Mucosa of rectum (tissue), 2 donors: Measurements from ENCODE around the gene USP1.

Experiments
- H3K27ac ChIP-seq, 2 donors: one replicate each; pipeline ENCODE4 v1.7.0; 2013; ENCODE audit warnings: inconsistent platforms in 2 of 2, low read depth in 2 of 2, low read length in 2 of 2
- H3K27me3 ChIP-seq, 2 donors: one replicate each; pipeline ENCODE4 v1.7.0; 2013; ENCODE audit warnings: low read length in 2 of 2; ENCODE audit not compliant: control insufficient read depth in 2 of 2, insufficient read depth in 2 of 2
- H3K36me3 ChIP-seq, 2 donors: one replicate each; pipeline ENCODE4 v1.7.0; 2013; ENCODE audit warnings: low read length in 2 of 2; ENCODE audit not compliant: control insufficient read depth in 2 of 2, insufficient read depth in 2 of 2
- H3K4me1 ChIP-seq, 2 donors: one replicate each; pipeline ENCODE4 v1.7.0; 2013; ENCODE audit warnings: low read length in 2 of 2, mild to moderate bottlenecking in 1 of 2; ENCODE audit not compliant: control insufficient read depth in 2 of 2, insufficient read depth in 2 of 2
- H3K4me3 ChIP-seq, 2 donors: one replicate each; pipeline ENCODE4 v1.7.0; 2013; ENCODE audit warnings: low read length in 2 of 2
- H3K9ac ChIP-seq, 2 donors: one replicate each; pipeline ENCODE4 v1.7.0; 2013; ENCODE audit warnings: low read length in 2 of 2, low read depth in 1 of 2, mild to moderate bottlenecking in 1 of 2
- H3K9me3 ChIP-seq, 2 donors: one replicate each; pipeline ENCODE4 v1.7.0; 2013; ENCODE audit warnings: low read length in 2 of 2; ENCODE audit not compliant: control insufficient read depth in 2 of 2
- donor health status: healthy.
- donor health status: Normal muscosa, but diverticular disease.

The USP1 gene

GRCh38 chr1:62436466-62437272 lies at the start of gene USP1:
TSS of gene USP1 (plus strand) at chr1:62437049. CDS start at chr1:62439868, 2,819 bp downstream.
- Histone ChIP-seq H3K27me3 (no peaks in the 10 kb centered on the region), H3K27ac (peak within 1 kb of the TSS; percentile 99 to 100), H3K36me3 (peaks cover 0 to 4% of the 10 kb centered on the region in 2 donors), H3K4me1 (peaks cover 15 to 16% of the 10 kb centered on the region in 2 donors), H3K9ac (peak within 1 kb of the TSS; percentile 99), H3K9me3 (no peaks in the 10 kb centered on the region), H3K4me3 (peak within 1 kb of the TSS; percentile 84 to 90)

GRCh38 chr1:62389531-62389930 lies 47.3 kb upstream of the USP1 start:
- Histone ChIP-seq H3K36me3 (no peaks in the 10 kb centered on the region), H3K4me3 (no peak overlapping the region), H3K27ac (no peak overlapping the region), H3K4me1 (no peaks in the 10 kb centered on the region), H3K9ac (no peak overlapping the region), H3K9me3 (no peaks in the 10 kb centered on the region), H3K27me3 (no peaks in the 10 kb centered on the region)

- Histone ChIP-seq H3K27ac (no peak overlapping the region), H3K27me3 (no peaks in the 10 kb centered on the region), H3K9ac (no peak overlapping the region), H3K4me3 (no peak overlapping the region), H3K36me3 (no peaks in the 10 kb centered on the region), H3K4me1 (no peaks in the 10 kb centered on the region), H3K9me3 (no peaks in the 10 kb centered on the region)
Measured at GRCh38 chr1:62390071-62390470, 46.8 kb upstream of the USP1 start.

- Histone ChIP-seq H3K9me3 (no peaks in the 10 kb centered on the region), H3K27me3 (no peaks in the 10 kb centered on the region), H3K4me1 (no peaks in the 10 kb centered on the region), H3K36me3 (no peaks in the 10 kb centered on the region), H3K9ac (no peak overlapping the region), H3K27ac (no peak overlapping the region), H3K4me3 (no peak overlapping the region)
Measured at GRCh38 chr1:62391369-62391971, 45.4 kb upstream of the USP1 start.

- no peak overlapping the region for H3K27ac ChIP-seq
- H3K9ac ChIP-seq, result no peak overlapping the region
- no peak overlapping the region for H3K4me3 ChIP-seq
- H3K4me1 ChIP-seq, result no peaks in the 10 kb centered on the region
- H3K9me3 ChIP-seq, result no peaks in the 10 kb centered on the region
- no peaks in the 10 kb centered on the region for H3K36me3 ChIP-seq
- H3K27me3 ChIP-seq, result no peaks in the 10 kb centered on the region
Measured at GRCh38 chr1:62392951-62393350, 43.9 kb upstream of the USP1 start.

GRCh38 chr1:62394646-62395045 lies 42.2 kb upstream of the USP1 start:
- Histone ChIP-seq H3K9ac (no peak overlapping the region), H3K27ac (no peak overlapping the region), H3K4me1 (no peaks in the 10 kb centered on the region), H3K4me3 (no peak overlapping the region), H3K9me3 (no peaks in the 10 kb centered on the region), H3K36me3 (no peaks in the 10 kb centered on the region), H3K27me3 (no peaks in the 10 kb centered on the region)

- Histone ChIP-seq H3K9ac (no peak overlapping the region), H3K36me3 (no peaks in the 10 kb centered on the region), H3K4me1 (no peaks in the 10 kb centered on the region), H3K9me3 (no peaks in the 10 kb centered on the region), H3K27me3 (no peaks in the 10 kb centered on the region), H3K27ac (no peak overlapping the region), H3K4me3 (no peak overlapping the region)
Measured at GRCh38 chr1:62395291-62395690, 41.6 kb upstream of the USP1 start.

- Histone ChIP-seq H3K4me3 (no peak overlapping the region), H3K9ac (no peak overlapping the region), H3K36me3 (no peaks in the 10 kb centered on the region), H3K27me3 (no peaks in the 10 kb centered on the region), H3K9me3 (no peaks in the 10 kb centered on the region), H3K4me1 (no peaks in the 10 kb centered on the region), H3K27ac (no peak overlapping the region)
Measured at GRCh38 chr1:62396871-62397270, 40.0 kb upstream of the USP1 start.

GRCh38 chr1:62397301-62397700 lies 39.5 kb upstream of the USP1 start:
- H3K27ac ChIP-seq, result no peak overlapping the region
- H3K27me3 ChIP-seq, result no peaks in the 10 kb centered on the region
- H3K9me3 ChIP-seq, result no peaks in the 10 kb centered on the region
- H3K4me1 ChIP-seq, result no peaks in the 10 kb centered on the region
- H3K9ac ChIP-seq, result no peak overlapping the region
- no peak overlapping the region for H3K4me3 ChIP-seq
- H3K36me3 ChIP-seq, result no peaks in the 10 kb centered on the region

GRCh38 chr1:62398377-62398776 lies 38.5 kb upstream of the USP1 start:
- Histone ChIP-seq H3K27me3 (no peaks in the 10 kb centered on the region), H3K4me1 (no peaks in the 10 kb centered on the region), H3K9ac (no peak overlapping the region), H3K4me3 (no peak overlapping the region), H3K36me3 (no peaks in the 10 kb centered on the region), H3K9me3 (no peaks in the 10 kb centered on the region), H3K27ac (no peak overlapping the region)
